Chondrocyte (in vitro differentiated cells): ENCODE measurements around the gene ZNF765. TPM values are rescaled to one million over a fixed set of nuclear protein-coding genes. Genes with fewer than 3 reads are reported as not detected.

Source experiments
- DNase-seq: peaks from one replicate; pipeline ENCODE4 v3.0.0; 2021; ENCODE audit warnings: mixed read lengths, low spot score
- H3K27ac Mint-ChIP-seq: one replicate; pipeline ENCODE4 v1.8.0; 2021; ENCODE audit warnings: mild to moderate bottlenecking, moderate library complexity, mixed read lengths; ENCODE audit not compliant: unreplicated experiment
- H3K27me3 Mint-ChIP-seq: 2 replicates; pipeline ENCODE4 v1.8.0; 2021; ENCODE audit warnings: low read depth, mixed read lengths
- H3K36me3 Mint-ChIP-seq: 2 replicates; pipeline ENCODE4 v1.8.0; 2021; ENCODE audit warnings: low read depth, mixed read lengths
- H3K4me1 Mint-ChIP-seq: 2 replicates; pipeline ENCODE4 v1.8.0; 2021; ENCODE audit warnings: low read depth, mild to moderate bottlenecking, mixed read lengths
- H3K4me3 Mint-ChIP-seq: one replicate; pipeline ENCODE4 v1.8.0; 2021; ENCODE audit warnings: mild to moderate bottlenecking, moderate library complexity, mixed read lengths; ENCODE audit not compliant: unreplicated experiment
- H3K9me3 Mint-ChIP-seq: 2 replicates; pipeline ENCODE4 v1.8.0; 2021; ENCODE audit warnings: low read depth, mixed read lengths
- total RNA-seq: library from RNA; stranded (reverse); gene quantifications from 3 replicates; pipeline ENCODE4 v1.2.1, GENCODE V29; 2021
- TF ChIP-seq, protein P1 (sequence below): fragments of 200-600 bp; sonication (generic); IDR thresholded peaks from 2 replicates; pipeline ENCODE4 v1.5.0; 2021; ENCODE audit warnings: antibody characterized with exemption, mild to moderate bottlenecking, moderate library complexity

The ZNF765 gene
- total RNA-seq, 1 donor from 2014 or later, result 7.3 TPM

DNA sequence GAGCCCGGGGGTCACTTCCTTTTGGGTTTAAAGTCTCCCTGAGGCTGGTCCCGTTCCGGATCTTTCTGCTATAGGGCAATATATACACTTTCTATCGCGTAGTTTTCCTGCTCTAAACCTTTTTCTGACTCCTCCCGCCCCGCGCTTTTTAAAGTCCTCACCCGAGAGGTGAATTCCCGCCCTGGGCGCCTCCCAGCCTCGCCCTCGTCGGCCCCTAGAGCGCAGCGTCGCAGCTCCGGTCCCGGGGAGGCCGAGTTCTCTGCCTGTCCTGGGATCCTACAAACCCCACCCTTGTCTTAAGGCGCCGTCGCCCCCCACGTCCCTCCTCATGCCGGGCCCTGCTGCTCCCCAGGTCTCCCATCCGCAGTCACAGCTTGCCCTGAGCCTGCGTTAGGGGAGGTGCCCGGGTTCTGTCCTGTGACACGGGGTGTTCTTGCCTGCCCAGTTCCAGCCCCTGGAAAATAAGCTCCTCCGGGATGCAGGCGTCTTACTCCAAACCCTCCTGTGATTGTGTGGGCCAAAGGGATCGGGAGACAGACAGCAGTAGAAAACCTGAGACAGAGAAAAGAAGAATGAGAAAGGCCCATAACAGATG, 29.0 kb upstream of the ZNF765 start:
- DNase-seq, result no peak
- TF ChIP-seq, protein P1, sequence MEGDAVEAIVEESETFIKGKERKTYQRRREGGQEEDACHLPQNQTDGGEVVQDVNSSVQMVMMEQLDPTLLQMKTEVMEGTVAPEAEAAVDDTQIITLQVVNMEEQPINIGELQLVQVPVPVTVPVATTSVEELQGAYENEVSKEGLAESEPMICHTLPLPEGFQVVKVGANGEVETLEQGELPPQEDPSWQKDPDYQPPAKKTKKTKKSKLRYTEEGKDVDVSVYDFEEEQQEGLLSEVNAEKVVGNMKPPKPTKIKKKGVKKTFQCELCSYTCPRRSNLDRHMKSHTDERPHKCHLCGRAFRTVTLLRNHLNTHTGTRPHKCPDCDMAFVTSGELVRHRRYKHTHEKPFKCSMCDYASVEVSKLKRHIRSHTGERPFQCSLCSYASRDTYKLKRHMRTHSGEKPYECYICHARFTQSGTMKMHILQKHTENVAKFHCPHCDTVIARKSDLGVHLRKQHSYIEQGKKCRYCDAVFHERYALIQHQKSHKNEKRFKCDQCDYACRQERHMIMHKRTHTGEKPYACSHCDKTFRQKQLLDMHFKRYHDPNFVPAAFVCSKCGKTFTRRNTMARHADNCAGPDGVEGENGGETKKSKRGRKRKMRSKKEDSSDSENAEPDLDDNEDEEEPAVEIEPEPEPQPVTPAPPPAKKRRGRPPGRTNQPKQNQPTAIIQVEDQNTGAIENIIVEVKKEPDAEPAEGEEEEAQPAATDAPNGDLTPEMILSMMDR, result no peak

DNA sequence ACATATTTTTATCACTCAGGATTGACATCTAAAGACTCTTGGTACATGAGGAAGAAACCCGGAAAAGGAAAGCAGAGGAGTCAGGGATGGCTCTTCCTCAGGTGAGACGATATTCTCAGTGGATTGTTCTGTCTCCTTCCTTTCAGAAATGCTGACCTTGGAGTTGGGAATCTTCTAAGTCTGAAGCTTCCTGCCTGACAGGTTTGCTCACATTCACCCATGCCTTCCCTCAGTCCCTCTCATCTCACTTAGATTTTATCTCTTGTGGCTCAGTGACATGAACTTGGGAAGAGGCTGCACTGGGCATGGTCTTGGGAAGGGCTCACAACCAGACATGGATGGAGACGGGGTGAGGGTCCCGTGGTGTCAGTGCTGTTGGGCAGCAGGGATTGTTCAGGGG, 22.8 kb upstream of the ZNF765 start:
- TF ChIP-seq, protein P1, result no peak
- no peak overlapping the region for H3K4me3 Mint-ChIP-seq
- no peaks in the 10 kb centered on the region for H3K4me1 Mint-ChIP-seq
- no peaks in the 10 kb centered on the region for H3K27me3 Mint-ChIP-seq
- peaks cover 7% of the 10 kb centered on the region for H3K9me3 Mint-ChIP-seq
- no peak for DNase-seq
- H3K27ac Mint-ChIP-seq, result no peak overlapping the region
- peaks cover 35% of the 10 kb centered on the region for H3K36me3 Mint-ChIP-seq

More for the DNA sequence above, 29.0 kb upstream of the ZNF765 start:
- peaks cover 4% of the 10 kb centered on the region for H3K9me3 Mint-ChIP-seq
- H3K4me3 Mint-ChIP-seq, result peak overlapping the region; percentile 92
- H3K27ac Mint-ChIP-seq, result peak overlapping the region; percentile 83
- H3K27me3 Mint-ChIP-seq, result no peaks in the 10 kb centered on the region
- peaks cover 3% of the 10 kb centered on the region for H3K36me3 Mint-ChIP-seq
- peaks cover 18% of the 10 kb centered on the region for H3K4me1 Mint-ChIP-seq

DNA sequence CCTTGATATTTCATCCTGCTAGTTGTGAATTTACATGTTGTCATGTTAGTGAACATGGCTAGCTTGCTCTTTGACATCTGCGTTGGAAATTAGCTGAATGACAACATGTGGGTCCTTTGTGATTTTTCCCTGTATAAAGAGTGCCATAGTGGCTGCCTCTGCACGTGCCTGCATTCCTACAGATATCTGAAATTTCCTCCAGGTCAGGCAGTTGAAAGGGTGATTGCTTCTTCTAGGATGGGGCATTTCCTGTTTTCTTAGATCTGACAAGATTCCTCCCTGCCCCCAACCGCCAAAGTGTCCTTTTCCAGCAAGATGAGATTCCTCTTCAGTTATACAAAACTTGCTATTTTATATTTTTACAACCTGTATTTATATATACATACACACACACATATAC, 20.7 kb upstream of the ZNF765 start:
- no peaks in the 10 kb centered on the region for H3K27me3 Mint-ChIP-seq
- H3K27ac Mint-ChIP-seq, result no peak overlapping the region
- peaks cover 15% of the 10 kb centered on the region for H3K9me3 Mint-ChIP-seq

DNA sequence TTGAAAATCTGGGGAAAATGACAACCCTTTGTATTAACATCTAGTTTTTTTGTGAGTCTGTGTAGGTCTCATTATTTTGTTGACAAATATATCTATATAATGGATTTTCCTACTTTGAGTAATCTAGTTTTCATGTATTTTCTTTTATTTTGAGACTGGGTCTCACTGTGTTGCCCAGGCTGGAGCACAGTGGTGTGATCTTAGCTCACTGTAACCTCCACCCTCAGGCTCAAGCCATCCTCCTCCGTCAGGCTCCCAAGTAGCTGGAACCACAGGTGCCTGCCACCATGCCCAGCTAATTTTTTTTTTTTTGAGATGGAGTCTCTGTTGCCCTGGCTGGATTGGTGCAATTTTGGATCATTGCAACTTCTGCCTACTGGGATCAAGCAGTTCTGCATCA, 20.2 kb upstream of the ZNF765 start:
- Mint-ChIP-seq H3K27me3 (no peaks in the 10 kb centered on the region), H3K36me3 (peaks cover 54% of the 10 kb centered on the region), H3K27ac (no peak overlapping the region), H3K4me1 (no peaks in the 10 kb centered on the region), H3K4me3 (no peak overlapping the region), H3K9me3 (peaks cover 18% of the 10 kb centered on the region)
- DNase-seq, result no peak
- TF ChIP-seq, protein P1, result no peak

More for the DNA sequence above, 20.7 kb upstream of the ZNF765 start:
- Mint-ChIP-seq H3K4me1 (no peaks in the 10 kb centered on the region), H3K36me3 (peaks cover 52% of the 10 kb centered on the region), H3K4me3 (no peak overlapping the region)
- TF ChIP-seq, protein P1, result no peak
- DNase-seq, result no peak

DNA sequence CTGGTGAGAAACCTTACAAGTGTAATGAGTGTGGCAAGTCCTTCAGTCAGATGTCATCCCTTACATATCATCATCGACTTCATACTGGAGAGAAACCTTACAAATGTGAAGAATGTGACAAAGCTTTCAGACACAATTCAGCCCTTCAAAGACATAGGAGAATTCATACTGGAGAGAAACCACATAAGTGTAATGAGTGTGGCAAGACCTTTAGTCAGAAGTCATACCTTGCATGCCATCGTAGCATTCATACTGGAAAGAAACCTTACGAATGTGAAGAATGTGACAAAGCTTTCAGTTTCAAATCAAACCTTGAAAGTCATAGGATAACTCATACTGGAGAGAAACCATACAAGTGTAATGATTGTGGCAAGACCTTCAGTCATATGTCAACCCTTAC, 13.6 kb upstream of the ZNF765 start:
- H3K27ac Mint-ChIP-seq, result no peak overlapping the region
- no peaks in the 10 kb centered on the region for H3K4me1 Mint-ChIP-seq
- TF ChIP-seq, protein P1, result no peak
- H3K4me3 Mint-ChIP-seq, result no peak overlapping the region
- no peak for DNase-seq
- H3K27me3 Mint-ChIP-seq, result no peaks in the 10 kb centered on the region
- H3K36me3 Mint-ChIP-seq, result peaks cover 80% of the 10 kb centered on the region
- peaks cover 75% of the 10 kb centered on the region for H3K9me3 Mint-ChIP-seq
